ENCODE measurements around the gene MYL2.

DNA sequence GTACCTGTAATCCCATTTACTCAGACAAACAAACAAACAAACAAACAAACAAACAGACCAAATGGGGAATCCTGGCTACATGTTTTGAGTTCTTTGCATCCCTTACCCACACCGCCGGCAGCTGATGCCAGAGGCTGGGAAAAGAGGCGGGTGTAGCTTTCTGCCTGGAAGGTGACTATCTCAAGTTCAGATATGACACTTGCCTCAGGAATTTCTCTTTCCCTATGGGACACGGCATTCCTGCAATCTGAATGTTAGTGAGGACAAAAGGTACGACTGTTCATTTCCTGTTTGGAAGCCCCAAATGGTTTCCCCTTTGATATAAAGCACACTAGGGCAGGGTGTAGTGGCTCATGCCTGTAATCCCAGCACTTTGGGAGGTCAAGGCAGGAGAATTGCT lies 2.9 kb downstream of the MYL2 start:
- TF ChIP-seq, protein P1, sequence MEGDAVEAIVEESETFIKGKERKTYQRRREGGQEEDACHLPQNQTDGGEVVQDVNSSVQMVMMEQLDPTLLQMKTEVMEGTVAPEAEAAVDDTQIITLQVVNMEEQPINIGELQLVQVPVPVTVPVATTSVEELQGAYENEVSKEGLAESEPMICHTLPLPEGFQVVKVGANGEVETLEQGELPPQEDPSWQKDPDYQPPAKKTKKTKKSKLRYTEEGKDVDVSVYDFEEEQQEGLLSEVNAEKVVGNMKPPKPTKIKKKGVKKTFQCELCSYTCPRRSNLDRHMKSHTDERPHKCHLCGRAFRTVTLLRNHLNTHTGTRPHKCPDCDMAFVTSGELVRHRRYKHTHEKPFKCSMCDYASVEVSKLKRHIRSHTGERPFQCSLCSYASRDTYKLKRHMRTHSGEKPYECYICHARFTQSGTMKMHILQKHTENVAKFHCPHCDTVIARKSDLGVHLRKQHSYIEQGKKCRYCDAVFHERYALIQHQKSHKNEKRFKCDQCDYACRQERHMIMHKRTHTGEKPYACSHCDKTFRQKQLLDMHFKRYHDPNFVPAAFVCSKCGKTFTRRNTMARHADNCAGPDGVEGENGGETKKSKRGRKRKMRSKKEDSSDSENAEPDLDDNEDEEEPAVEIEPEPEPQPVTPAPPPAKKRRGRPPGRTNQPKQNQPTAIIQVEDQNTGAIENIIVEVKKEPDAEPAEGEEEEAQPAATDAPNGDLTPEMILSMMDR (IDR thresholded peaks at IDR 0.05; ENCODE audit: insufficient read depth, low read depth, low read length) = no peak
- no peak for TF ChIP-seq EZH2 (IDR thresholded peaks at IDR 0.05; ENCODE audit: insufficient read depth, low read length)
